PC-3 (cell line): Measurements from ENCODE around the gene BRD9. TPM values are rescaled to one million over a fixed set of nuclear protein-coding genes. Genes with fewer than 3 reads are reported as not detected.

Experiments
- ATAC-seq: fragments of 200-7000 bp; cut with Tn5 transposase; 2 replicates; pipeline ENCODE4 v1.9.1; 2020; ENCODE audit warnings: mild to moderate bottlenecking, moderate library complexity
- BruUV-seq: library from RNA; stranded (reverse); fragments of 400-500 nt; replicated peaks from 2 replicates; lab custom pipeline; 2021; lab: Mats Ljungman, UMichigan
- CTCF ChIA-PET: fragments of 300-600 bp; sonication (Branson Sonifier 250); formaldehyde crosslinking; loops from one replicate; lab custom pipeline; 2022; ENCODE audit warnings: antibody characterized with exemption; lab: Charles Lee
- POLR2A ChIA-PET: fragments of 300-600 bp; sonication (Branson Sonifier 250); formaldehyde crosslinking; loops from one replicate; lab custom pipeline; 2022; ENCODE audit warnings: antibody characterized with exemption; ENCODE audit not compliant: unreplicated experiment; lab: Charles Lee
- DNase-seq: peaks from one replicate; pipeline ENCODE4 v3.0.0-alpha.2; 2015
- H2AFZ ChIP-seq: fragments of 300-600 bp; sonication (generic); 2 replicates; pipeline ENCODE4 v1.6.0; 2016; ENCODE audit warnings: antibody characterized with exemption, low read length
- H3F3A ChIP-seq: fragments of 300-600 bp; sonication (generic); one replicate; pipeline ENCODE4 v1.6.0; 2017; ENCODE audit warnings: antibody characterized with exemption, low read length, control low read depth, mild to moderate bottlenecking; ENCODE audit not compliant: unreplicated experiment
- H3K27ac ChIP-seq: fragments of 300-600 bp; sonication (generic); 2 replicates; pipeline ENCODE4 v1.5.1; 2016; ENCODE audit warnings: mild to moderate bottlenecking, low read length
- H3K27me3 ChIP-seq: fragments of 300-600 bp; sonication (generic); 2 replicates; pipeline ENCODE4 v1.6.1; 2016; ENCODE audit warnings: low read length, mixed read lengths
- H3K36me3 ChIP-seq: fragments of 300-600 bp; sonication (generic); 2 replicates; pipeline ENCODE4 v1.6.1; 2016; ENCODE audit warnings: low read depth, mixed run types, low read length, mixed read lengths
- H3K4me1 ChIP-seq: fragments of 300-600 bp; sonication (generic); 2 replicates; pipeline ENCODE4 v1.5.1; 2016; ENCODE audit warnings: low read length; ENCODE audit not compliant: insufficient read depth
- H3K4me2 ChIP-seq: fragments of 300-600 bp; sonication (generic); 2 replicates; pipeline ENCODE4 v1.6.0; 2016; ENCODE audit warnings: low read length
- H3K4me3 ChIP-seq: fragments of 300-600 bp; sonication (generic); 2 replicates; pipeline ENCODE4 v1.5.1; 2016; ENCODE audit warnings: mild to moderate bottlenecking, low read length, mixed read lengths
- H3K79me2 ChIP-seq: fragments of 300-600 bp; sonication (generic); 2 replicates; pipeline ENCODE4 v1.6.1; 2017; ENCODE audit warnings: low read length, mixed read lengths
- H3K9ac ChIP-seq: fragments of 300-600 bp; sonication (generic); 2 replicates; pipeline ENCODE4 v1.6.0; 2016; ENCODE audit warnings: mild to moderate bottlenecking, low read length
- H3K9me2 ChIP-seq: fragments of 300-600 bp; sonication (generic); replicated peaks from 2 replicates; pipeline ENCODE4 v1.6.1; 2016; ENCODE audit warnings: mixed run types, low read length, mixed read lengths
- H3K9me3 ChIP-seq: fragments of 300-600 bp; sonication (generic); 2 replicates; pipeline ENCODE4 v1.6.1; 2016; ENCODE audit warnings: low read length, mixed read lengths
- H4K20me1 ChIP-seq: fragments of 300-600 bp; sonication (generic); 2 replicates; pipeline ENCODE4 v1.6.1; 2016; ENCODE audit warnings: low read length, mixed read lengths
- EZH2 ChIP-seq: fragments of 300-600 bp; sonication (generic); IDR thresholded peaks from one replicate; pipeline ENCODE4 v1.6.1; 2017; ENCODE audit warnings: antibody characterized with exemption, mild to moderate bottlenecking, low read length; ENCODE audit not compliant: unreplicated experiment
- EZH2phosphoT487 ChIP-seq: fragments of 300-600 bp; sonication (generic); IDR thresholded peaks from 2 replicates; pipeline ENCODE4 v1.6.1; 2018; ENCODE audit warnings: mild to moderate bottlenecking, antibody characterized with exemption, low read length, borderline replicate concordance
- intact Hi-C: fragments of 100-400 bp; cut with micrococcal nuclease; formaldehyde crosslinking; loops from 2 replicates; pipeline ENCODE4 v1.9.0; 2023
- total RNA-seq: library from RNA; depleted of rRNA; stranded (reverse); fragments of >200 nt; gene quantifications from 2 replicates; pipeline ENCODE4 v1.2.3, GENCODE V29; 2014
- TF ChIP-seq, protein P1 (sequence below): fragments of 300-600 bp; sonication (generic); conservative IDR thresholded peaks from 2 replicates; pipeline ENCODE4 v1.5.1; 2017; ENCODE audit warnings: antibody characterized with exemption, low read depth, mild to moderate bottlenecking, low read length

BRD9 gene
- total RNA-seq, 1 experiment from 2014 or later: 50.4 TPM

DNA sequence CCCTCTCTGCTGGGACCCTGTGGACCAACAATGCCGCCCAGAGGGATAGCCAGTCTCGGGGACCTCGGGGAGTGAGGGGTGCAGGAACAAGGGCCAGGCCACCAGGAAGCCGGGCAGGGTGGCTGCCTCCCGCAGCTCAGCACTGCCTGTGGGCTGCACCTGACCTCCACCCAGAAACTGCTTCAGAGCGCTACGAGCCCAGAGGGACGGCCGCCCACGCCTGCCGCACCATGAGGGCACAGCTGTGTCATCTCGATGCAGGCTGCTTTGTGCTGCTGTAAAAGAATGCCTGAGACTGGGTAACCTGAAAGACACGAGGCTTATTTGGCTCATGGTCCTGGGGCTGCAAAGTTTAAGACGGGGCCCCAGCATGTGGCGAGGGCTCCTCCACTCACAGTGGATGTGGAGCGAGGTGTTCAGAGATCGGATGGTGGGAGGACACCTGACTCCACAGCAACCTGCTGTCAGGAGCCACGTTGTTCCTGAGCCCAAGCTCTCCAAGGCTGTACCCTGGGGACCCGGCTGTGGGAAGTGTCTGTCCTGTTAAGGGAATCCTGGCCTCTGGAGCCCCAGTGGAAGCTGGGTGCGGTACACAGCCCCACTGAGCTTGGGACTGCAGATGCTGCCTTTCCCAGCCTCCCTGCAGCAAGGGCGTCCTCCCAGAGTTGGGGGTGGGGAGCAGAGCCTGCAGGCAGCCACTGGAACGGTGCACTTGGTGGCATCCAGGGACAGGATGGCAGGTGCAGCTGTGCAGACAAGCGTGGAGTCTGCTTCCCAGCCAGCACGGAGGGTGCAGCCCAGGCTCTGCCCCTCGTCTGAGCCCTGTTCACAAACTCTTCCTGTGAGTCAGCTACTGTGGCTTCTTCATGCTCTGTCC, 30.0 kb downstream of the BRD9 start:
- intact Hi-C loops: no loop called here
- DNase-seq (peak; percentile 12), ATAC-seq (peak; percentile 79)
- POLR2A ChIA-PET: no interaction called here
- Histone ChIP-seq H3K9ac (no peak overlapping the region), H3K9me2 (no peaks in the 10 kb centered on the region), H3K36me3 (peaks cover 33% of the 10 kb centered on the region), H2AFZ (no peak overlapping the region), H3K27ac (no peak overlapping the region), H3K4me2 (no peak overlapping the region), H3K4me3 (no peak overlapping the region), H3F3A (no peaks in the 10 kb centered on the region), H3K4me1 (no peaks in the 10 kb centered on the region), H3K27me3 (no peaks in the 10 kb centered on the region), H3K9me3 (no peaks in the 10 kb centered on the region), H4K20me1 (no peaks in the 10 kb centered on the region), H3K79me2 (no peaks in the 10 kb centered on the region)
- no peak for TF ChIP-seq EZH2
- TF ChIP-seq EZH2phosphoT487: no peak
- TF ChIP-seq, protein P1, sequence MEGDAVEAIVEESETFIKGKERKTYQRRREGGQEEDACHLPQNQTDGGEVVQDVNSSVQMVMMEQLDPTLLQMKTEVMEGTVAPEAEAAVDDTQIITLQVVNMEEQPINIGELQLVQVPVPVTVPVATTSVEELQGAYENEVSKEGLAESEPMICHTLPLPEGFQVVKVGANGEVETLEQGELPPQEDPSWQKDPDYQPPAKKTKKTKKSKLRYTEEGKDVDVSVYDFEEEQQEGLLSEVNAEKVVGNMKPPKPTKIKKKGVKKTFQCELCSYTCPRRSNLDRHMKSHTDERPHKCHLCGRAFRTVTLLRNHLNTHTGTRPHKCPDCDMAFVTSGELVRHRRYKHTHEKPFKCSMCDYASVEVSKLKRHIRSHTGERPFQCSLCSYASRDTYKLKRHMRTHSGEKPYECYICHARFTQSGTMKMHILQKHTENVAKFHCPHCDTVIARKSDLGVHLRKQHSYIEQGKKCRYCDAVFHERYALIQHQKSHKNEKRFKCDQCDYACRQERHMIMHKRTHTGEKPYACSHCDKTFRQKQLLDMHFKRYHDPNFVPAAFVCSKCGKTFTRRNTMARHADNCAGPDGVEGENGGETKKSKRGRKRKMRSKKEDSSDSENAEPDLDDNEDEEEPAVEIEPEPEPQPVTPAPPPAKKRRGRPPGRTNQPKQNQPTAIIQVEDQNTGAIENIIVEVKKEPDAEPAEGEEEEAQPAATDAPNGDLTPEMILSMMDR: no peak
- CTCF ChIA-PET: interaction anchor here (0.6 kb wide), 1 partner anchor 305 kb away, joined by 3 read pairs; no protein-coding TSS in a partner anchor
- BruUV-seq: no TSS peak

DNA sequence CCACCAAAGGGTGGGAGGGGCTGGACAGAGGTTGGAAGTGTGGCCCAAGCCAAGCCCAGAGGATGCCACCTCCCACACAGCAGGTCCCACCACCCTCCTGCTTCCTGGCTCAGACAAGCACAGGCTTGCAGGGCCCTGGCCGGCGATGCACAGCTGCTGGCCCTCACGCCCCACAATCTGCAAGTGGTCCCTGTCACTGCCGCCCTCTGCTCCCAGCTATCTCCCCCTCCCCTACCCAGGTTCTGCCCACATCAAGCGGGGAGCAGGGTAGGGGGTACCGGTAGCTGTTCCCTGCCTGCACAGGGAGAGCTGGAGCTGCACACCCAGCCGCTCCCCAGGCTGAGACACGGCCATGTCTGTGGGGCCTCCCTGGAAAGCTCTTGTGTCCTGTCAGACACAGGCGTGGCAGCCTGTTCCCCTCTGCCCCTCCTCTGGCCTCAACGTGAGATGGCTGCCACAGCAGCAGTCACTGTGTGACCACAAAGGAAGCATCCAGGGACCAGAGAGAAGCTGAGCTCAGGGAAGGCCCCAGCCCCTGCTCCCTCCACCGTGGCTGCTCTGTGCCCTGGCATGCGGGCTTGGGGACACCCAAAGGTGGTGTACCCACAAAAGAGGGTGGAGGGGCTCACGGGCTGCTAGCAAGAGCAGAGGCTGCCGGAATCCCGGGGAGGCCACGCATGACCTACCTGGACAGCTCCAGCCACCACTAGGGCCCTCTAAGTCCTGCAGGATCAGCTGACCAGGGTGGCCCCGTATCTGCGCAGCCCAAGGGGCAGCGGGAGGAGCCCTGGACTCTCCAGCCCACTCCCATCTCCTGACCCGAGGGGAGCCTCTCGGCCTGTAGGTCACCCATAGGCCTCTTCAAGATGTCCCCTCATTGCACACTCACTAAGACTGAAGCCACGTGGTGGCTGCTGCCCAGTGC, 30.9 kb downstream of the BRD9 start:
- POLR2A ChIA-PET: no interaction called here
- DNase-seq (no peak), ATAC-seq (no peak)
- Histone ChIP-seq H3K4me1 (no peaks in the 10 kb centered on the region), H3K27ac (no peak overlapping the region), H3F3A (no peaks in the 10 kb centered on the region), H3K4me3 (no peak overlapping the region), H2AFZ (no peak overlapping the region), H3K9me2 (no peaks in the 10 kb centered on the region), H3K9ac (no peak overlapping the region), H3K9me3 (no peaks in the 10 kb centered on the region), H3K4me2 (no peak overlapping the region), H3K27me3 (no peaks in the 10 kb centered on the region), H3K36me3 (peaks cover 26% of the 10 kb centered on the region; the same call in 1 of the 2 replicates), H4K20me1 (no peaks in the 10 kb centered on the region), H3K79me2 (no peaks in the 10 kb centered on the region)
- intact Hi-C loops: no loop called here
- CTCF ChIA-PET: no interaction called here
- BruUV-seq: no TSS peak
- no peak for TF ChIP-seq EZH2phosphoT487
- TF ChIP-seq EZH2: no peak
- TF ChIP-seq, protein P1: no peak
